Measurements from ENCODE around the gene SUCLG2.
A peak's percentile ranks its signal among the peaks of the same experiment; 100 is the strongest.

SUCLG2 gene

GRCh38 chr3:67654099-67654843 lies at the start of gene SUCLG2:
TSS of gene SUCLG2 (minus strand) at chr3:67654612. CDS start at chr3:67654586, 26 bp downstream.
- peak; percentile 93 for DNase-seq (ENCODE audit: low spot score)

GRCh38 chr3:67700596-67700995 lies 46.2 kb upstream of the SUCLG2 start:
- DNase-seq (ENCODE audit: low spot score) = no peak

- no peak for DNase-seq (ENCODE audit: low spot score)
Measured at GRCh38 chr3:67699882-67700281, 45.5 kb upstream of the SUCLG2 start.

- no peak for DNase-seq (ENCODE audit: low spot score)
Measured at GRCh38 chr3:67692621-67693020, 38.2 kb upstream of the SUCLG2 start.

GRCh38 chr3:67691926-67692325 lies 37.5 kb upstream of the SUCLG2 start:
- no peak for DNase-seq (ENCODE audit: low spot score)

- no peak for DNase-seq (ENCODE audit: low spot score)
Measured at GRCh38 chr3:67691207-67691606, 36.8 kb upstream of the SUCLG2 start.

- DNase-seq (ENCODE audit: low spot score) = no peak
Measured at GRCh38 chr3:67689806-67690205, 35.4 kb upstream of the SUCLG2 start.

- no peak for DNase-seq (ENCODE audit: low spot score)
Measured at GRCh38 chr3:67688231-67688630, 33.8 kb upstream of the SUCLG2 start.

GRCh38 chr3:67686069-67686468 lies 31.7 kb upstream of the SUCLG2 start:
- no peak for DNase-seq (ENCODE audit: low spot score)

GRCh38 chr3:67685499-67685898 lies 31.1 kb upstream of the SUCLG2 start:
- no peak for DNase-seq (ENCODE audit: low spot score)

- DNase-seq (ENCODE audit: low spot score) = no peak
Measured at GRCh38 chr3:67684211-67684610, 29.8 kb upstream of the SUCLG2 start.

GRCh38 chr3:67683522-67683921 lies 29.1 kb upstream of the SUCLG2 start:
- no peak for DNase-seq (ENCODE audit: low spot score)

GRCh38 chr3:67678665-67679064 lies 24.3 kb upstream of the SUCLG2 start:
- no peak for DNase-seq (ENCODE audit: low spot score)

GRCh38 chr3:67674055-67674454 lies 19.6 kb upstream of the SUCLG2 start:
- no peak for DNase-seq (ENCODE audit: low spot score)

GRCh38 chr3:67662733-67663132 lies 8.3 kb upstream of the SUCLG2 start:
- no peak for DNase-seq (ENCODE audit: low spot score)

- DNase-seq (ENCODE audit: low spot score) = no peak
Measured at GRCh38 chr3:67661089-67661488, 6.7 kb upstream of the SUCLG2 start.

- DNase-seq (ENCODE audit: low spot score) = no peak
Measured at GRCh38 chr3:67657192-67657591, 2.8 kb upstream of the SUCLG2 start.

- no peak for DNase-seq (ENCODE audit: low spot score)
Measured at GRCh38 chr3:67656614-67657013, 2.2 kb upstream of the SUCLG2 start.

GRCh38 chr3:67655364-67656121 lies 1.1 kb upstream of the SUCLG2 start:
- DNase-seq (ENCODE audit: low spot score) = no peak

GRCh38 chr3:67654844-67655177 lies 399 bp upstream of the SUCLG2 start:
- no peak for DNase-seq (ENCODE audit: low spot score)

- DNase-seq (ENCODE audit: low spot score) = no peak
Measured at GRCh38 chr3:67653425-67654098, 850 bp downstream of the SUCLG2 start.

GRCh38 chr3:67650084-67650483 lies 4.3 kb downstream of the SUCLG2 start:
- DNase-seq (ENCODE audit: low spot score) = no peak

- no peak for DNase-seq (ENCODE audit: low spot score)
Measured at GRCh38 chr3:67649681-67650080, 4.7 kb downstream of the SUCLG2 start.
